ENCODE measurements around the gene RASGEF1B. TPM values are rescaled to one million over a fixed set of nuclear protein-coding genes. Genes with fewer than 3 reads are reported as not detected.

Gene RASGEF1B
- total and polyA plus RNA-seq, 2 donors (not counting 3 experiments of a cell fraction or from before 2014, with no cell fraction given): not detected

GRCh38 chr4:81457345-81457744, 14.4 kb downstream of the RASGEF1B start:
- no TSS peak for BruUV-seq (replicated peaks)
- no peak overlapping the region for H3K9ac ChIP-seq (replicated peaks; ENCODE audit: extremely low read depth, insufficient read depth, low read length)

More at GRCh38 chr4:81457345-81457744, 14.4 kb downstream of the RASGEF1B start:
- CTCF ChIA-PET: no interaction called here
- H4K20me1 ChIP-seq (replicated peaks; ENCODE audit: control insufficient read depth, extremely low read depth, insufficient read depth, low read length): no peaks in the 10 kb centered on the region
- no peak overlapping the region for H3K27ac ChIP-seq (ENCODE audit: insufficient read depth, low read depth, low read length)
- TF ChIP-seq JUN (IDR thresholded peaks at IDR 0.05; ENCODE audit: borderline replicate concordance, insufficient read depth, insufficient read length, low read depth): no peak
- TF ChIP-seq, protein P1, sequence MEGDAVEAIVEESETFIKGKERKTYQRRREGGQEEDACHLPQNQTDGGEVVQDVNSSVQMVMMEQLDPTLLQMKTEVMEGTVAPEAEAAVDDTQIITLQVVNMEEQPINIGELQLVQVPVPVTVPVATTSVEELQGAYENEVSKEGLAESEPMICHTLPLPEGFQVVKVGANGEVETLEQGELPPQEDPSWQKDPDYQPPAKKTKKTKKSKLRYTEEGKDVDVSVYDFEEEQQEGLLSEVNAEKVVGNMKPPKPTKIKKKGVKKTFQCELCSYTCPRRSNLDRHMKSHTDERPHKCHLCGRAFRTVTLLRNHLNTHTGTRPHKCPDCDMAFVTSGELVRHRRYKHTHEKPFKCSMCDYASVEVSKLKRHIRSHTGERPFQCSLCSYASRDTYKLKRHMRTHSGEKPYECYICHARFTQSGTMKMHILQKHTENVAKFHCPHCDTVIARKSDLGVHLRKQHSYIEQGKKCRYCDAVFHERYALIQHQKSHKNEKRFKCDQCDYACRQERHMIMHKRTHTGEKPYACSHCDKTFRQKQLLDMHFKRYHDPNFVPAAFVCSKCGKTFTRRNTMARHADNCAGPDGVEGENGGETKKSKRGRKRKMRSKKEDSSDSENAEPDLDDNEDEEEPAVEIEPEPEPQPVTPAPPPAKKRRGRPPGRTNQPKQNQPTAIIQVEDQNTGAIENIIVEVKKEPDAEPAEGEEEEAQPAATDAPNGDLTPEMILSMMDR (IDR thresholded peaks at IDR 0.05; ENCODE audit: extremely low read depth in 1 of 2, insufficient read depth in 1 of 2, low read depth in 1 of 2, low read length in 2 of 2): no peak
- no peak for TF ChIP-seq POLR2AphosphoS5 (IDR thresholded peaks at IDR 0.05; ENCODE audit: insufficient read depth, low read depth, low read length)
- no peak for TF ChIP-seq EZH2 (IDR thresholded peaks at IDR 0.05; ENCODE audit: borderline replicate concordance, low read depth, low read length, severe bottlenecking)
- TF ChIP-seq FOS (IDR thresholded peaks at IDR 0.05; ENCODE audit: borderline replicate concordance, insufficient read depth, low read length): no peak
- TF ChIP-seq, protein P2, sequence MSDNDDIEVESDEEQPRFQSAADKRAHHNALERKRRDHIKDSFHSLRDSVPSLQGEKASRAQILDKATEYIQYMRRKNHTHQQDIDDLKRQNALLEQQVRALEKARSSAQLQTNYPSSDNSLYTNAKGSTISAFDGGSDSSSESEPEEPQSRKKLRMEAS (IDR thresholded peaks at IDR 0.05; ENCODE audit: insufficient read depth, insufficient read length): no peak
- TF ChIP-seq POLR2A (IDR thresholded peaks at IDR 0.05; ENCODE audit: low read depth, low read length): no peak
- H3K36me3 ChIP-seq (ENCODE audit: control insufficient read depth in 2 of 2, extremely low read depth in 1 of 2, insufficient read depth in 2 of 2, low read length in 2 of 2): no peaks in the 10 kb centered on the region
- H3K4me2 ChIP-seq (ENCODE audit: insufficient read depth, low read length): no peak overlapping the region
- H3K9me1 ChIP-seq (replicated peaks; ENCODE audit: control insufficient read depth, extremely low read depth, insufficient read depth, low read length): no peaks in the 10 kb centered on the region
- dilution Hi-C loops (cut with MboI; ENCODE audit: extremely low pct_ligation_motif_present, low sequenced_read_pairs): no loop called here
- intact Hi-C loops (cut with micrococcal nuclease): no loop called here
- H3K4me1 ChIP-seq (ENCODE audit: control insufficient read depth, extremely low read depth, insufficient read depth, low read length): no peaks in the 10 kb centered on the region
- H3K79me2 ChIP-seq (ENCODE audit: control insufficient read depth, insufficient read depth, low read length): no peaks in the 10 kb centered on the region
- POLR2A ChIA-PET: no interaction called here
- no peak for DNase-seq (ENCODE audit: low read depth, low spot score)
- no peak overlapping the region for H3K4me3 ChIP-seq (replicated peaks in 1 of 3; ENCODE audit: insufficient read depth in 1 of 3, low read depth in 1 of 3, low read length in 3 of 3)
- FAIRE-seq: no peak
- H3K9me3 ChIP-seq (replicated peaks; ENCODE audit: control insufficient read depth, insufficient read depth, low read length): no peaks in the 10 kb centered on the region
- no peaks in the 10 kb centered on the region for H3K27me3 ChIP-seq (ENCODE audit: control insufficient read depth in 2 of 2, insufficient read depth in 2 of 2, low read length in 2 of 2)
- no peak overlapping the region for H2AFZ ChIP-seq (ENCODE audit: low read depth, low read length)

Measured in endothelial cell of umbilical vein (primary cell).